K562 (cell line): Measurements from ENCODE around the gene ZNF778. TPM values are rescaled to one million over a fixed set of nuclear protein-coding genes. Genes with fewer than 3 reads are reported as not detected.

Experiments
- CLOCK ChIP-seq: fragments of 250-450 bp; sonication (Bioruptor Pico); IDR thresholded peaks from 2 replicates; pipeline ENCODE4 v1.4.0; 2020; ENCODE audit warnings: mild to moderate bottlenecking, moderate library complexity, borderline replicate concordance
- CREBBP ChIP-seq: IDR thresholded peaks from one replicate; pipeline ENCODE4 v1.6.1; 2012; ENCODE audit warnings: low read depth, mild to moderate bottlenecking, control low read depth, inconsistent platforms, low read length
- CSDE1 ChIP-seq, 2 experiments: fragments of 450-650 bp; IDR thresholded peaks; 2 replicates each; pipeline ENCODE4 v1.6.1; 2016; ENCODE audit warnings: mild to moderate bottlenecking in 1 of 2
- ELK1 ChIP-seq: sonication (generic); formaldehyde crosslinking; IDR thresholded peaks from 2 replicates; pipeline ENCODE4 v1.8.1; 2022; ENCODE audit warnings: missing genetic modification reagents
- FOS ChIP-seq: IDR thresholded peaks from 3 replicates; pipeline ENCODE4 v1.6.1; 2011; ENCODE audit not compliant: insufficient read length; ENCODE audit errors: extremely low read depth
- FOXK2 ChIP-seq, 2 experiments: fragments of 450-650 bp; IDR thresholded peaks in 1 of 2; conservative IDR thresholded peaks in 1 of 2; 2 replicates each; pipeline ENCODE4 v1.6.1; 2016; ENCODE audit warnings: low read depth in 2 of 2, mild to moderate bottlenecking in 1 of 2
- GATA2 ChIP-seq: sonication (generic); formaldehyde crosslinking; IDR thresholded peaks from 2 replicates; pipeline ENCODE4 v1.4.0; 2020; ENCODE audit warnings: mild to moderate bottlenecking, missing genetic modification reagents
- HDAC8 ChIP-seq: fragments of 450-650 bp; IDR thresholded peaks from 2 replicates; pipeline ENCODE4 v1.6.1; 2016; ENCODE audit warnings: mild to moderate bottlenecking, missing genetic modification characterization, moderate library complexity, missing compliant biosample characterization
- HMG20B ChIP-seq: fragments of 250-450 bp; sonication (Bioruptor Pico); IDR thresholded peaks from 2 replicates; pipeline ENCODE4 v1.5.0; 2021; ENCODE audit warnings: mild to moderate bottlenecking
- HNRNPLL ChIP-seq: fragments of 200-400 bp; formaldehyde crosslinking; IDR thresholded peaks from 2 replicates; pipeline ENCODE4 v1.6.1; 2017; ENCODE audit warnings: low read length, low read depth, mild to moderate bottlenecking; ENCODE audit not compliant: poor library complexity, severe bottlenecking
- PPARD ChIP-seq: fragments of 250-450 bp; sonication (Bioruptor Pico); IDR thresholded peaks from 2 replicates; pipeline ENCODE4 v1.8.0; 2022; ENCODE audit warnings: inconsistent platforms, mild to moderate bottlenecking, moderate library complexity
- RFX7 ChIP-seq: fragments of 250-450 bp; sonication (Bioruptor Pico); IDR thresholded peaks from 2 replicates; pipeline ENCODE4 v1.5.1; 2021; ENCODE audit warnings: mild to moderate bottlenecking
- TFAM ChIP-seq: fragments of 250-450 bp; sonication (Bioruptor Pico); conservative IDR thresholded peaks from 2 replicates; pipeline ENCODE4 v1.5.0; 2021; ENCODE audit warnings: mild to moderate bottlenecking, moderate library complexity
- YY1 ChIP-seq, 3 experiments: IDR thresholded peaks; 2 replicates each; pipeline ENCODE4 v1.6.1; 2011; ENCODE audit warnings: low read length in 2 of 3, mild to moderate bottlenecking in 2 of 3, moderate library complexity in 2 of 3, borderline replicate concordance in 1 of 3, control low read depth in 1 of 3, low read depth in 1 of 3; ENCODE audit not compliant: insufficient read depth in 3 of 3, insufficient replicate concordance in 2 of 3, control insufficient read depth in 1 of 3, insufficient read length in 1 of 3; ENCODE audit errors: extremely low read depth in 1 of 3
- ZBTB5 ChIP-seq: fragments of 450-650 bp; IDR thresholded peaks from 2 replicates; pipeline ENCODE4 v1.6.1; 2017; ENCODE audit warnings: antibody characterized with exemption
- ZNF764 ChIP-seq: fragments of 250-450 bp; sonication (Bioruptor Pico); IDR thresholded peaks from 2 replicates; pipeline ENCODE4 v1.4.0; 2020; ENCODE audit warnings: low read depth, mild to moderate bottlenecking, moderate library complexity
- polyA plus RNA-seq, 8 experiments: library from polyadenylated mRNA; depleted of rRNA in 4 of 8; stranded (reverse) in 5 of 8; unstranded in 3 of 8; fragments of >200 nt; fragmentation: Nextera tagmentation in 2 of 8; fragmentation: Illumina TruSeq in 1 of 8; extraction: Ambion mirVana in 2 of 8; extraction: Trizol in 1 of 8; gene quantifications; 2 replicates each; pipeline versions ENCODE4 v1.2.1 to v1.2.3, GENCODE V29; 2011 to 2014; ENCODE audit warnings: inconsistent platforms in 1 of 8, missing spikeins in 1 of 8
- total RNA-seq, 7 experiments: library from RNA; depleted of rRNA in 6 of 7; stranded (reverse); fragments of >200 nt in 6 of 7; fragmentation: Illumina TruSeq in 2 of 7; extraction: Trizol in 2 of 7; gene quantifications; 2 replicates each; pipeline versions ENCODE4 v1.2.1 to v1.2.3, GENCODE V29; 2011 to 2021; ENCODE audit warnings: low replicate concordance in 1 of 7

ZNF778 gene
- total and polyA plus RNA-seq, 9 of the 15 experiments (the other 6 are each of a cell fraction or from before 2014, with no cell fraction given) = 0.70 to 60.6 (median 7.5) TPM

- TF ChIP-seq ZBTB5 (no peak), PPARD (no peak), HNRNPLL (peak; percentile 28), FOXK2 (conservative IDR thresholded peaks at IDR 0.05 in 1 of 2, IDR thresholded peaks at IDR 0.05 in 1 of 2; ENCODE audit: low read depth in 2 of 2) (peak; percentile 57 to 78; a peak in 3 of 4 replicates), TFAM (CRISPR knock-in tag) (no peak), CSDE1 (IDR thresholded peaks at IDR 0.05) (no peak), CREBBP (no peak), YY1 (IDR thresholded peaks at IDR 0.05; ENCODE audit: borderline replicate concordance in 1 of 3, control insufficient read depth in 1 of 3, extremely low read depth in 1 of 3, insufficient read depth in 3 of 3, insufficient read length in 1 of 3, insufficient replicate concordance in 2 of 3, low read depth in 1 of 3, low read length in 2 of 3) (peak in 2 of 3 experiments; percentile 39 to 51), GATA2 (CRISPR knock-in tag) (no peak), CLOCK (no peak), HMG20B (no peak), ELK1 (CRISPR knock-in tag) (no peak), RFX7 (no peak), ZNF764 (no peak), FOS (no peak), HDAC8 (no peak)
These were observed at the start of gene ZNF778 (continued) for GRCh38 chr16:89217388-89218191.
